Stimulated activated naive CD8-positive, alpha-beta T cell treated with anti-CD3 and anti-CD28 coated beads, Interleukin-15, Interleukin-2, amounts not matched to agents 100 U/mL and 50 U/mL, for 24 hours (primary cell): ENCODE data around the gene XCL2.

Experiments
- ATAC-seq: fragments of 150-1000 bp; cut with Tn5 transposase; one replicate; pipeline ENCODE4 v1.10.0; 2021
- DNase-seq: peaks from one replicate; pipeline ENCODE4 v3.0.0; 2021

Gene XCL2

GRCh38 chr1:168513656-168514404, 30.0 kb downstream of the XCL2 start:
- ATAC-seq (no peak), DNase-seq (peak; percentile 32)

GRCh38 chr1:168512864-168513595, 30.8 kb downstream of the XCL2 start:
- DNase-seq (peak; percentile 42), ATAC-seq (peak; percentile 32)

GRCh38 chr1:168509875-168510791, 33.7 kb downstream of the XCL2 start:
- ATAC-seq (peak; percentile 84), DNase-seq (peak; percentile 69)

GRCh38 chr1:168509210-168509609, 34.6 kb downstream of the XCL2 start:
- ATAC-seq (no peak), DNase-seq (no peak)

GRCh38 chr1:168507828-168508227, 36.0 kb downstream of the XCL2 start:
- no peak for DNase-seq
- no peak for ATAC-seq

GRCh38 chr1:168507231-168507630, 36.6 kb downstream of the XCL2 start:
- DNase-seq: no peak
- no peak for ATAC-seq

- DNase-seq (no peak), ATAC-seq (no peak)
Measured at GRCh38 chr1:168506204-168506819, 37.5 kb downstream of the XCL2 start.

- ATAC-seq (no peak), DNase-seq (no peak)
Measured at GRCh38 chr1:168505006-168505405, 38.8 kb downstream of the XCL2 start.

- ATAC-seq: peak; percentile 88
- DNase-seq: peak; percentile 45
Measured at GRCh38 chr1:168504064-168504837, 39.5 kb downstream of the XCL2 start.

GRCh38 chr1:168499688-168500049, 44.1 kb downstream of the XCL2 start:
- no peak for DNase-seq
- ATAC-seq: no peak

- no peak for DNase-seq
- no peak for ATAC-seq
Measured at GRCh38 chr1:168498956-168499687, 44.7 kb downstream of the XCL2 start.

GRCh38 chr1:168498159-168498631, 45.6 kb downstream of the XCL2 start:
- no peak for ATAC-seq
- DNase-seq: no peak

- DNase-seq: no peak
- ATAC-seq: no peak
Measured at GRCh38 chr1:168497376-168497950, 46.3 kb downstream of the XCL2 start.

GRCh38 chr1:168491527-168492164, 52.2 kb downstream of the XCL2 start:
- no peak for ATAC-seq

More at GRCh38 chr1:168491527-168492164, 52.2 kb downstream of the XCL2 start:
- DNase-seq: no peak
